SKM-1 treated with dmso at 0.1 percent for 144 hours (cell line): ENCODE data around the gene SMOC1.

Source experiments
- DNase-seq: peaks from one replicate; lab custom pipeline; 2025; ENCODE audit not compliant: unreplicated experiment; lab: John Stamatoyannopoulos, UW

Gene SMOC1

DNA sequence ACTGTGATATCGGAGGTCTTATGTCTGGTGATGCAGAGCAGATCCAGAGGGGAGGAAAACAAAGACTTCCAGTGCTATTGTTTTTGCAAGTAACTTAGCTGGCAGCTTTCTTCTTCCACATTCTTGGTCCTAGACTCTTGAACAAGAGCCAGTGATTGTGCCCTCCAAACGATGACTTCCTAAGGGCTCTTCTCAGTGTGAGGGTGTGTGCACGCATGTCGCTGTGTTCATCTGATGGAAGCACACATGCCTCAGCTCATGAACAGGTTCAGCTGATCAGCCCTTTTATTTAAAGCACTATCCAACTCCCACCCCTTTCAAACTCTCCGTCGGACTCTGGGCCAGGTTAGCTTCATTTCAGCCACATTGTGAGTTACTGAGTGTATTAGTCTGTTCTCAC, 59.5 kb downstream of the SMOC1 start:
- DNase-seq, result no peak

DNA sequence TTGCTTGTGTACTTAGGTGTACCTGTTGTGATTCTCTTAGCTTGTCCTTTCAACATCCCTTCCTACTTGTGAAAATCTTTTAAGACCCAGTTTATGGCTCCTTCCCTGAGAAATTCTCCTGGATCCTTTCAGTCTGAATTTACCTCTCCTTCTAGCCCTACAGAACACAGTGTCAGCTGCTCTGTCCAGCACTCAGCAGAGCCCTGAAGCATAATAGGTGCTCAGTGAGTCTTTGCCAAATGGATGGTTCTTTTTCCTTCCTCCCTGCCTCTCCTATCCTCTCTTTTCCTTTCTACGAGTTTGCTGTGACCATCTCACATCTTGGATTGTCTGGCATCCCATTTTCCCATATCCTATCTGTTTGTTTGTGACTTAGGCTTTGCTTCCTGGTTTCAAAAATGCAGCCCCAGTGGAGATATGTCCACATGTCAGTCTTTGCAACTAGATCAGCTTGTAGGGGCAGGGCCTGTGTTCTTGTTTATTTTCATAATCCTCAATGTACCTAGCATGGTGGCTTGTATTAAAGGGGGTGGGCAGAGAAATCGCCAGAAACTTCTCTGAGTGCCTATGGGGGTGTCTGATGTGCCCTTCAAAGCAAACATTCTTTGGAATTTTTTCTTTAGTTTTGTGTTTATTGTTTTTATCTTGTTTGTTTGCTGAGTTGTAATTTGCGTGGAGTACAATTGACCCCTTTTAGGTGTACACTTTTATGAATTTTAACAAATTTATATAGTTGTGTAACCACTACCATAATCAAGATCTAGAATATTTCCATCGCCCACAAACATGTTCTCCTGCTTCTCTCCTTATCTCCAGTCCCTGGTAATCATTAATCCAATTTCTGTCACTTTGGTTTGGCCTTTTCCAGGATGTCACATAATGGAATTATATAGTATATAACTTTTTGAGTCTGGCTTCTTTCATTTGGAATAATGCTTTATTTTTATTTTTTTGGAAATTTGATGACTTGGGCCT, 62.8 kb downstream of the SMOC1 start:
- no peak for DNase-seq

DNA sequence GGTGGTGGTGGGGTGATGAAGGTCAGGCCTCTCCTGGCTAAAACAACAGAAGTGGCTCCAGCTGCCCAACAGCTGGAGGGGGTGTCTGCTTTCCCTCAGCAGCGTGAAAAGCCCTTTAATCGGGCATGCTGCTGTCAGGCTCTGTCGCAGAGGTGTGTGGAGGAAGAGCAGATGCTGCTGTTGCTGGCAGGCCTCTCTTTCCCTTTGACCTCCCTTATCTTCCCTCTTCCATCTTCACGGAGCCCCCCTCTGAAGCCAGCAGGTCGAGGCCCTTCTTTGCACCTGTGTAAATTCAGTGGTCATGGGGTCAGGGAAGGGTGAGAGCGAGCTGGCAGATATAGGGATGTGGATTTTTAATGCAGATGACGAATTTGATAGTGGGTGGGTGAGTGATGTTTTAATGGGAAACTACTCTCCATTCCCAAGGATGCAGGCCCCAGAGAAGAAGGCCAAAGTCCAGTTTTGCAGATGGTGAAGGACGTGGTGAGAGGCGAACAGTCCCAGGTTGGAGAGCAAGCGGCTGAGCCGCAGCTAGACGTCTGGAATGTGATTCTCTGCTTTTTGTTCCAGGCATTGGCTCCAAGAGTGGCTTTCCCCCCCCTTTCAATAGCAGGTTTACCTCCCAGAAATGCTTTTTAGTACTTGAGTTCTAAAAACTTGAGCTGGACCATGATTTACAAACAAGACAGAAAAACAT, 64.0 kb downstream of the SMOC1 start:
- no peak for DNase-seq

DNA sequence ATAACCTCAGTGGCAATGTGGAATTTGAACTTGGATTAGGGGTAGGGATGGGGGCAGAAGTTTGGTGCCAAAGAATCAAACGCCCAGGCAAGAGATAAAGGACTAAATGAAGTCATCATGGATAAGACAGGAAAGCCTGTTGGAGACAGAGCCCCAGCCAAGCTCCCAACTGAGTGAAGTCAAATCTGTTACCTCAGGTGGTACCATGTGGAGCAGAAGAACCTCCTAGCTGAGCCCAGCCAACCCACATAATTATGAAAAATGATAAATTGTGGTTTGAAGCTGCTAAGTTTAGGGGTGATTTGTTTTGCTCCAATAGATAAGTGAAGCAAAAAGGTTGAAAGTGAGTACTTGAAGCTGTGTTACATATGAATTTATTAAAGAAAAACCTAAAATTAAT, 66.1 kb downstream of the SMOC1 start:
- DNase-seq, result no peak

DNA sequence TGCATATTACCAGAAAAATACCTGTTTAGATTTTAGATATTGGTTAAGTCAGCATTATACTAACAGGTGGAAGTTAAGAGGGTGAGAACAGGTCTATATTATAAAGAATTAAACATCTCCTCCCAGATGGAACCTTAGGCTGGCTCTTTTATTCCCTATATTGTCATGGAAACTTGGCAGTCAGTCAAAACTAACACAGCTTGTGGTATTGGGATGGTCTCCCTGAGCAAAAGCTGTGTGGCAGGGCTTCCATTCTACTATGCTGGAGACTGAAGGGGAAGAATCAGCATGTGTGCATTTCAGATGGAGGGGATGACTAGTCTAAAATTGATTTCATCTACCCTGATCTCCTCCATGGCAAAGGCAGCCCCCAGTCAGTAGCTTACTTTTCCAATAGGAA, 66.7 kb downstream of the SMOC1 start:
- no peak for DNase-seq

DNA sequence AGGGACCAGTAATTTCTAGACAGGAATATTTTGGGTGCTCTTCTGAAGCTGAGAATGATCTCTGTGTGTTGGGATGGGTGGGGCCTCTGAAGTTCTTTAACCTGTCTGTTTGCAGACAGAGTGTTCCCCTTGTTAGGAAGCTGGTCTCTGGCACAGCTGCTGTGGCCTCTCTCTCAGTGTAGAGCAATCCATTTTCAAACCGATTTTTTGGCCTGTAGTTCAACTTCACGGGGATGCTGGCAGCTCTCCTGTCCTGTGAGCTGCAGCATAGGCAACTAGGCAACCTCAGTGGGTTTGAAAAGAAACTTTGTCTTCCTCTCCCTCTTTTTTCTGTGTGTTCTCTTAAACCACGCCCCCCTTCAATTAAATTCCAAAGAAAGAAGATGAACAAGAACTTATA, 69.1 kb downstream of the SMOC1 start:
- DNase-seq, result no peak

DNA sequence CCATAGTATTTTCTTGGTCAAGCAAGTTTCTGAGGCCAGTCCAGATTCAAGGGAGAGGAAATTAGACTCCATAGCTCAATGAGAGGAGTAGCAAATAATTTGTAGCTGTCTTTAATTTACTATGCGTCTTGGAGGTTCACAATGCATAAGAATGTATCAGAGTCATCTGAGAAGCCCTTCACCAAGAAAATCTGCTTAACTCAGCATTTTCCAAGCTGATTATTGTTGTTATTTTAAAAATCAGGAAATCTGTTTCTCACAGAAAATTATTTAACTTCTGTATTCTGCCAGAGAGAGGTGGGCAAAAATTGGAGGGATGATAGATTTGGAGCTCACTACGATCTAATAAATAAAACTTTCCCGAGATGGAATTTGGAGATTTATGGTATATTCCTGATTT, 72.0 kb downstream of the SMOC1 start:
- no peak for DNase-seq

DNA sequence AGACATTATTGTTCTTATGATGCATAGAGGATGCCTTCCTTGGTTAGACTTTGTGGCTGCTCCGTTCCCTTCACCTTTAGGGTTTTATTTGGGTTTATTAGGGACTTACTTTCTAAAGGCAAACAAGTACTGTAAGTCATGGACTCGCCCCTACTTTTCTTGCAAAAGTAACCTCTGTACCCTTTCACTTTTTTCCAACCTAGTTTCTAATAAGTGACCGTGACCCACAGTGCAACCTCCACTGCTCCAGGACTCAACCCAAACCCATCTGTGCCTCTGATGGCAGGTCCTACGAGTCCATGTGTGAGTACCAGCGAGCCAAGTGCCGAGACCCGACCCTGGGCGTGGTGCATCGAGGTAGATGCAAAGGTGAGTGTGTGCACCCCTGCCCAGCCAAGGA, 72.7 kb downstream of the SMOC1 start:
- no peak for DNase-seq

DNA sequence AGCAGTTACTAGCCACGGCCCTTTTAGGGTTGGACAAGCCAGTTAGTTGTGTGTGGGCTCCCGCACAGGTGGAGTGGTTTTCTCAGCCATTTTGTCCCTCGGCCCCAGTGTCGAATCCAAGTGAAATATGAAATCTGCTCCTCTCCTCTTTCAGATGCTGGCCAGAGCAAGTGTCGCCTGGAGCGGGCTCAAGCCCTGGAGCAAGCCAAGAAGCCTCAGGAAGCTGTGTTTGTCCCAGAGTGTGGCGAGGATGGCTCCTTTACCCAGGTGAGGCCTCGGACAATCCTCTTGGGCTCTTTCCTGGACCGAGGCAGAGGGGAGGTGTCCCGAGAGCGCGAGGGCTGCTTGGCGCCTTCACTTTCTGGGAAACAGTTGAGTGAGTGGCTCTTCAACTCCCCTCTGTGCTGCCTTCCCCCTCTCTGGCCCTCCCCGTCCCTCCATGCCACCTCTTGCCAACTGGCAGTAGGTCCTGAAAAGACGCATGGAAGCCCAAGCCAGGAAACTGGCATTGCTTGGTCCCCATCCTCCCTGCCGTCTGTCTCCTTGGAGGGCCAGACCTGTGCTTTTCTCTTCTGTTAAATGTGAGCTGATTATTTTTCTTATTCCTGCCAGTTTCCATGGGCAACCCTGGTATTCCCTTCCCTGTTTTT, 74.2 kb downstream of the SMOC1 start:
- DNase-seq, result no peak

DNA sequence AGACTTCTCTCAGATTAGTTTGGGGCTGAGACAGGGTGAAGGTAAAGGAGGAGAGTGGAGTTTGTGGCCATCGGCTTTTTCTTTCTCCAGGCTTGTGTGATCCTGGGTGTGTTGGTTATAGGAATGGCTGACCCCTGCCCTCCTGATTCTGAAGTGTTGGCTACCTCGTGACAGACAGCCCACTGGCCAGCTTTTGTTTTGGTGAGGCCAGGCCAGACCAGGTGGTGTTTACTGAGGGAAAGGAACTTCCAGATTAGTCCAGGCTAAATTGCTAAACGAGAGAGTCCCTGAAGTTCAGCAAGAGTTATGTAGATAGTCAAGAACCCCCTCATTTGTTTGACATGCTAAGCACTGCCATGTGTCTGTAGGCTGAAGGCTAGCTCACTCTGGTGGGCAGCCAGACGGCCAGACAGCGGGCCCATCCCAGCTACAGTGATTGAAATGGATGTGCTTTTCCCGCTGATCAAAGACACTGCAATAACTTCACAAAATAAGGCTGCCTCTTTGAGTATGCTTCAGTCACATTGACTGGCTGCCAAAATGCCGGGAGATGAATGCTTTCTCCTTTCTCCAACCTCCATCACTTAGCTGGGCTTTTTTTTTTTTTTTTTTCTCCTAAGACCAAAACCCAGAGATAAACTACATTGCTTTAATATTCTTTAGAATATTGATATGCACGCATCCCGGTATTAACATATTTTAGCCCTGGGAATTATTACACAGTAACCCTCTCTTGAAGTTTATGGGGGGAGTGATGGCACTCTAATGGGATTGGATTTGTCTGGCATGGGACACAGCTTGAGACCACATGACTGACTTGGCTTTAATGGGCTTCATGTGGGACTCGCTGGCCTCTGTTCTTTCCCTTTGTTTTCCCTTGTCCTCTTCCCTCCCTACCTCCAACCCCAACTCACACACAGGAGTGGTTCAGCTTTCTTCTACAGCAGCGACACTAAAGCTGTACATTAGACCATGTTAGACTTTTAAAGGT, 76.9 kb downstream of the SMOC1 start:
- DNase-seq, result no peak

DNA sequence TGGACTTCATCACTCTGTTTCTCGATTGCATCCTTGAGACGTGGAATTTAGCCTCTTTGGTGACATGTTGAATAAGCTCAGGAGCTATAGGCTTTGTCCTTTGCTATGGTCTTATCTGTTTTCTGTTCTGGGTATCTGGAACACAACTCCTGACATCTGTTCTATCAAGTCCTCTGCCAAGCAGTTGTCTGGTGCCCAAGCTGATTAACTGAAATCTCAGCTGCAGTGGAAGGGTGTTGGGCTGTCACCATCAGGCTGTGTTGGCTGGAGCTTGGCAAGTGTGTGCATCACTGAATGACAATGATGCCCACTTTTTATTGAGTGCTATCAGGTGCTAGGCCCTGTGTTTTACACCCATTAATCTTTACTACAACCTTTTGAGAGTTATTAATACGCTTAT, 77.8 kb downstream of the SMOC1 start:
- DNase-seq, result no peak

DNA sequence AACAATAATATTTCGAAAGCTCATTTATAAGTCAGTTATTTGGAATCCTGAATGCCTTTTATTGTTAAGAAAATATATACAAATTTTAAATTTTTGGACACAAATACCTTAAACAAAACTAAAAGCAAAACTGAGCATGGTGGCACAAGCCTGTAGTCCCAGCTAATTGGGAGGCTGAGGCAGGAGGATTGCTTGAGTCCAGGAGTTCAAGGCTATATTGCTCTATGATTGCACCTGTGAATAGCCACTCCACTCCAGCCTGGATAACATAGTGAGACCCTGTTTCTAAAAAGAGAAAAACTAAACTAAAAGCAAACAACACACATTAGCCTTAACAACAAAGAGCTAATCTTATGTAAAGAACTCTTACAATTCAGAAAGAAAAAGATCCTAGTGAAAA, 78.8 kb downstream of the SMOC1 start:
- DNase-seq, result no peak

DNA sequence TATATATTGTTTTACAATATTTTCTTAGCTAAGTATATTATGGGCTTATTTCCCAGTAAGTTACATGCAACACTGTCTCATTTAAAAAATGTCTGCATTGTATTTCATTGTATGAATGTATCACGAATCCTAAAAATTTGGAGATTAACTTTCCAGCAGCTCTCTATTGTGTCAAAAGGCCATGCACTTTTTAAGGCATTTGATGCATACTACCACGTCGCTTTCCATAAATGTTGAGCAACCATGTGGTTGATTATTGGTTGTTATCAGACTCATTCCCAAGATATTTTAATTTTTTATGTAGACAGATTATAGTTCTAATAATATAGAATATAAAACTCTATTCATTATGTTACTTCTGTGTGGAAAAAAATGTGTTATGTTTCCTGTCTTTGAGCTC, 79.9 kb downstream of the SMOC1 start:
- no peak for DNase-seq

DNA sequence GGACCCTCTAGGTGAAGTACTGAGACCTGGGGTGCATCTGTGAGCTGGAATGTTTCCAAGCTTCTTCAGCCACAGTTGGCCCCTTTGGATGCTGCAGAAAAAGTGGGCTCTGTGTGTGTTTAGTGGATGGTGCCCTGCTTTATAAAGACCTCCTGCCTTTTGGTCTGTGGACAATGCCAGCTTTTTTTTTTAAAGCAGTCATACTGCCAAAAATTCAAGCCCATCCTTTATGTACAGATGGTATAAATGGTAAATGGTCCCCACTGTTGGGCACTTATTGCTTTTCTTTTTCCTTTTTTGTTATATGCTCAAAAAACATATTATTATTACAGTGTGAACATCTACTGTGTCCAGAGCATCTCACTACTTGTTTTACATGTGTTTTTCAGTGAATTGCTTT, 81.1 kb downstream of the SMOC1 start:
- no peak for DNase-seq

DNA sequence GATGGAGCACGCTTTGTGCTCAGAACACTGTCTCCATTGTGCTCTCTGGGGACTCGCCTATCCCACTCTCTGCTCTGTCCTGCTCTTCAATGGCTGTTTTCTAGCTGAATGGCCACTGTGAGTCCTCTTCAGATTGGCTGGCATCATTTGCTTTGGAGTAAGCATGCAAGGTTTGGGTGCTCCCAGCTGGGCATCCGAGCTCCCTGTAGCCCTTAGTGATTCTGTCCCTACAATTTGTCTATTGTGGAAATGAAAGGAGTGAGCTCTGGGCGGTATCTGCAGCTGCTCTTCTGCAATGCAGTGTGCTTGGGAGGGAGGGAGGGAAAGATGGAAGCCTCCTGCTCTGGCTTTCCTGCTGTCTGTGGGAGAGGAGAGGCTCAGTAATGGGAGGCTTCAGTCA, 84.8 kb downstream of the SMOC1 start:
- DNase-seq, result no peak

DNA sequence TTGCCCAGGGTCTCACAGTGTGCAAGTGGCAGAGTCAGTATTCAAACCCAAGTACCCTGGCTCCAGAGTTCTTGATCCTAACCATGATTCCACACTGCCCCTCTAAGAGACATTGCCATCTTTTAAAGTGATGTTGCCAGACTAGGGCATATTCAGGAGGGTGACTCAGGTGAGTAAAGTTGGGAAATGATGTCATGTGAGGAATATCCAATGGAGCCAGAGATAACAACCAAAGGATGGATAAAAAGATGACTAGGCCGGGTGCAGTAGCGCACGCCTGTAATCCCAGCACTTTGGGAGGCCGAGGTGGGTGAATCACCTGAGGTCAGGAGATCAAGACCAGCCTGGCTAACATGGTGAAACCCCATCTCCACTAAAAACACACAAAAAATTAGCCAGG, 85.6 kb downstream of the SMOC1 start:
- DNase-seq, result no peak

DNA sequence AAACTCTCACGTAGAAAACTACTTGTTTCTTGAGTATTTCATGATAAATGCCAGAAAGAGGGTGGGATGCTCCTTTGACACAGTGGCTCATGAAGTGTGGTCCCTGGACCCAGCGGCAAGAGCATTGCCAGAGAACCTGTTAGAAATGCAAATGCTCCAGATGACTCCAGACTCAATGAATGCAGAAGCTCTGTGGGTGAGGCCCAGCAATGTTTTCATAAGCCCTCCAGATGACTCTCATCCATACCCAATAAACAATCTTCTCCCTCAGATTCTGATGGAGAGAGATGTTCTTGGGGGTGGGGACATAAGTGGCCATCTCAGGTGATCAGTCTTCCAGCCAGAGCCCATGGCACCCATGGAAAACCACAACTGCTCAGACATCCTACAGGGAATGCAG, 88.9 kb downstream of the SMOC1 start:
- no peak for DNase-seq

DNA sequence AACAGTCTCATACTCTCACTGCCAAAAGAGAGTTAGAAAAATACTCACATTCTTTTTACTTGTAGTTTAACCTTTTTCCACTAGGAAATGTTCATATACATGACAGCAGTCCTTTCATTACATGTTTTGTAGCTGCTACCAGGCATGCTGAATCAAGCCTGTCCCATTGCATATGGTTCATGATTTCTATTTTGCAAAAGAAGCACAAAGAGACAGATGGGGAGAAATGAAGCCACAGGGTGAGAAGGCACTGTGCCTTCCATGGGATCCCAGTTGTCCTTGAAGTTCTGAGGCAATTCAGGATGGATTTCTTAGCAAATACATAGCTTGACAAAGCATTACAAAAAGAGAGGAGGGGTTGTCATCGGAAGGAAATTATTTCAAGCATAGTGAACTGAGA, 89.5 kb downstream of the SMOC1 start:
- DNase-seq, result no peak

DNA sequence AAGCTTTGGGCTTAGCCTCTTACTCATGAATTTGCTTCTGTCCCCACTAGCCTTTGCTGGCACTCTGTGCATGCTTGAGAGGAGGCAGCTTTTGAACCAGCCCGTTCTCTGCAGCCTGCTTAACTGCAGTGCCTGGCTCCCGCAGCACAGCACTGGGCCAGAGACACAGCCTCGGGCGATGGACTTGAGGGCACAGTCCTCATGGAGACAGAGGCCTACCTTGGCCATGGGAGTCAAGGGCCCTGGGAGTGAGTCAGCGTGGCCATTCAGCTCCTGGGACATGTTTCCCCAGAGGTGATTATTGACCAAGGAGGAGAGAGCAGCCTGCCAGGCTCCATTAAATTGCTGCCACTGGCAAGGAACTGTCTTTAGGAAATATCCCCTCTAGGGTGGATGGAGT, 93.5 kb downstream of the SMOC1 start:
- no peak for DNase-seq

DNA sequence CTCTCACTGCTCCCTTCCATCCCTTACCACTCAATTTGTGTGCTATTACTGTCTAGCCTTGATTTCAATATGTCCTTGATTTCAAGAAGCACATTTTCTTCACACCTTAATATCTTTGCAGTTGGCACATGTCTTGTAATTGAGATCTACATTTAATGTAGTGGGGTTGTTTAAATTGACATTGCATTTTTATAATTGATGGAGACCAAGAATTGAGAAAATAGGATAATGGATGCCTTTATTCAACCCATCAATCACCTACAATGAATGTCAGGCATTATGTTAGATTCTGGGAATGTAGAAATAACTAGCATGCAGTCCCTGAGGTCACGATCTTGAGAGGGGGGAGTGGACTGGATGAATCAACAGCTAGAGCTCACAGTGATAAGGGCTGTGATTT, 94.6 kb downstream of the SMOC1 start:
- DNase-seq, result no peak

DNA sequence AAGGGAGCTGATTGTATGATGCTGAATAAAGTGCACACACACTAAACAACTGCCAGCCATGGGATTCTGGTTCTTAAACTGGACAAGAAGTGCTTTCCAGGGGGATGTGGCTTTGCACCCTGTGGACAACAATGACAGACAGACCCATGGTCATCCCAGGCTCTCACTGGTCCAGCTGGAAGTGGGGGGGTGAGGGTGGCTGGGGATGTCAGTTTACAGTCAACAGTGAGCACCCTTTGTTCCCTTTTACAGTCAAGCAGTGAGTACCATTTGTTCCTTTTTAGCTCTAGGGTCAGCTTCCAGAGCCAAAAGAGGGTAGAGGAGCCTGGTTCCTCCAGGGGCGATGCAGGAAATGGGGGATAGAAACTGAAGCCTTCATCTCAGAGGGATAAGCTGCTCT, 100.7 kb downstream of the SMOC1 start:
- no peak for DNase-seq
